DOHH2 (cell line): ENCODE data around the gene DGAT2.

Experiments used
- H3F3A ChIP-seq: fragments of 200-600 bp; sonication (generic), shearing (Covaris generic); 2 replicates; pipeline ENCODE4 v1.6.0; 2016; ENCODE audit warnings: antibody characterized with exemption, mild to moderate bottlenecking; ENCODE audit not compliant: control insufficient read depth, insufficient read depth
- H3K27ac ChIP-seq: fragments of 200-600 bp; sonication (generic); 2 replicates; pipeline ENCODE4 v1.5.1; 2014; ENCODE audit warnings: low read depth, mild to moderate bottlenecking, low read length, moderate library complexity
- H3K27me3 ChIP-seq: fragments of 200-600 bp; sonication (generic); 2 replicates; pipeline ENCODE4 v1.6.1; 2014; ENCODE audit warnings: mild to moderate bottlenecking, low read length, mixed read lengths; ENCODE audit not compliant: control insufficient read depth
- H3K36me3 ChIP-seq: fragments of 200-600 bp; sonication (generic); 2 replicates; pipeline ENCODE4 v1.6.1; 2014; ENCODE audit warnings: mild to moderate bottlenecking, low read length, moderate library complexity, mixed read lengths; ENCODE audit not compliant: control insufficient read depth
- H3K4me1 ChIP-seq: fragments of 200-600 bp; sonication (generic); 2 replicates; pipeline ENCODE4 v1.6.1; 2014; ENCODE audit warnings: mild to moderate bottlenecking, low read length, mixed read lengths; ENCODE audit not compliant: control insufficient read depth
- H3K4me2 ChIP-seq: fragments of 200-600 bp; sonication (generic); 2 replicates; pipeline ENCODE4 v1.6.0; 2014; ENCODE audit warnings: mild to moderate bottlenecking, low read length, moderate library complexity
- H3K4me3 ChIP-seq: fragments of 200-600 bp; sonication (generic); 2 replicates; pipeline ENCODE4 v1.5.1; 2014; ENCODE audit warnings: mild to moderate bottlenecking, low read length, mixed read lengths
- H3K79me2 ChIP-seq: fragments of 200-600 bp; sonication (generic); 2 replicates; pipeline ENCODE4 v1.6.1; 2014; ENCODE audit warnings: mild to moderate bottlenecking, low read length, mixed read lengths; ENCODE audit not compliant: control insufficient read depth
- H3K9me2 ChIP-seq: fragments of 200-600 bp; sonication (generic); replicated peaks from 2 replicates; pipeline ENCODE4 v1.6.1; 2014; ENCODE audit warnings: mild to moderate bottlenecking, low read length, mixed read lengths; ENCODE audit not compliant: control insufficient read depth
- H3K9me3 ChIP-seq: fragments of 200-600 bp; sonication (generic); 2 replicates; pipeline ENCODE4 v1.6.1; 2014; ENCODE audit warnings: antibody characterized with exemption, low read length, mixed read lengths; ENCODE audit not compliant: control insufficient read depth, insufficient read depth
- H4K20me1 ChIP-seq: fragments of 200-600 bp; sonication (generic); 2 replicates; pipeline ENCODE4 v1.6.0; 2014; ENCODE audit warnings: low read depth, mild to moderate bottlenecking, antibody characterized with exemption, low read length, moderate library complexity; ENCODE audit not compliant: control insufficient read depth, insufficient read depth
- EZH2phosphoT487 ChIP-seq: fragments of 200-600 bp; sonication (generic); IDR thresholded peaks from 2 replicates; pipeline ENCODE4 v1.6.1; 2017; ENCODE audit warnings: borderline replicate concordance, mild to moderate bottlenecking, antibody characterized with exemption, low read length, moderate library complexity, mixed read lengths
- TF ChIP-seq, protein P1 (sequence below): fragments of 200-600 bp; sonication (generic); IDR thresholded peaks from one replicate; pipeline ENCODE4 v1.5.1; 2014; ENCODE audit warnings: antibody characterized with exemption, mild to moderate bottlenecking, low read depth, low read length; ENCODE audit not compliant: poor library complexity, severe bottlenecking

Gene DGAT2

DNA sequence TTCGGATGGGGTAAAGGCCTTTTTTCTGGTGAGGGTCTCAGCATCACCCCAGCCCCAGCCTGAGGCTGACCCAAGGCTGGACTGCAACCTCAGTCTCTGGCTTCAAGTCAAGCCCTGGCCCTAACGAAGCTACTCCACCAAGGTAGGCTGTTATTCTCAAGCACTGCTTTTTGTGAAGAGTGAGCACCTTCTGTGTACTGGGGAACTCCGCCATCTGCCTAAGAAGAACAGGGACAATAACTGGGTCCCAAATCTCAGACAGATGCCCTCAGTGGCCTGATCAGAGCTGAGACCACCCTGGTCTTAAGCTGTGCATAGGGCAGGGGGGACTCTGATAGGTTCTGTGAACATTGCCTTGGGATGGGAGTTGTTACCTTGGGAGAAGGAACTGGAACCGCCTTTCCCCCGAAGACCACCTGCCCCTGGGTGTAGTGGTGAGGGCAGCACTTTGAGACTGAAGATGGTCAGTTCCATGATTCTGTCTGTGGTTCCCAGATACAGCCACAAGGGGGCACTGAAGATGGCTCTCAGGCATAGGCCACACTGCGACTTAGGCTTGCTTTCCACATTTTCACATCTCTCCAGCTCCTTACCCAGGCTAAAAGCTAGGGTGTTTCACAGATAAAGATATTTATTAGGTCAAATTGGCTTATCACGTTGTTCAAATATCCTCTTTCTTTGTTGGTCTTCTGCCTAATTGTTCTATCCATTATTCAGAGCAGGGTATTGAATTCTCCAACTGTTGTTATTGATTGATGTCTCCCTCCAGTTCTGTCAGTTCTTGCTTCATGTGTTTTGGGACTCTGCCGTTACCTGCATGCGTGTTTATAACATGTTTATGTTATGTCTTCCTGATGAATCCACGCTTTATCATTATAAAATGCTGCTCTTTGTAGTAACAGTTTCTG lies 34.6 kb downstream of the DGAT2 start:
- no peaks in the 10 kb centered on the region for H4K20me1 ChIP-seq
- H3K9me3 ChIP-seq, result no peaks in the 10 kb centered on the region
- H3K27me3 ChIP-seq, result no peaks in the 10 kb centered on the region
- TF ChIP-seq EZH2phosphoT487, result no peak
- TF ChIP-seq, protein P1, sequence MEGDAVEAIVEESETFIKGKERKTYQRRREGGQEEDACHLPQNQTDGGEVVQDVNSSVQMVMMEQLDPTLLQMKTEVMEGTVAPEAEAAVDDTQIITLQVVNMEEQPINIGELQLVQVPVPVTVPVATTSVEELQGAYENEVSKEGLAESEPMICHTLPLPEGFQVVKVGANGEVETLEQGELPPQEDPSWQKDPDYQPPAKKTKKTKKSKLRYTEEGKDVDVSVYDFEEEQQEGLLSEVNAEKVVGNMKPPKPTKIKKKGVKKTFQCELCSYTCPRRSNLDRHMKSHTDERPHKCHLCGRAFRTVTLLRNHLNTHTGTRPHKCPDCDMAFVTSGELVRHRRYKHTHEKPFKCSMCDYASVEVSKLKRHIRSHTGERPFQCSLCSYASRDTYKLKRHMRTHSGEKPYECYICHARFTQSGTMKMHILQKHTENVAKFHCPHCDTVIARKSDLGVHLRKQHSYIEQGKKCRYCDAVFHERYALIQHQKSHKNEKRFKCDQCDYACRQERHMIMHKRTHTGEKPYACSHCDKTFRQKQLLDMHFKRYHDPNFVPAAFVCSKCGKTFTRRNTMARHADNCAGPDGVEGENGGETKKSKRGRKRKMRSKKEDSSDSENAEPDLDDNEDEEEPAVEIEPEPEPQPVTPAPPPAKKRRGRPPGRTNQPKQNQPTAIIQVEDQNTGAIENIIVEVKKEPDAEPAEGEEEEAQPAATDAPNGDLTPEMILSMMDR, result peak; percentile 97
- no peak overlapping the region for H3K4me3 ChIP-seq
- no peaks in the 10 kb centered on the region for H3K9me2 ChIP-seq
- H3K36me3 ChIP-seq, result no peaks in the 10 kb centered on the region
- H3K4me2 ChIP-seq, result peak overlapping the region; percentile 22
- no peak overlapping the region for H3K27ac ChIP-seq
- H3F3A ChIP-seq, result peaks cover 10% of the 10 kb centered on the region; the same call in 1 of the 2 replicates
- H3K79me2 ChIP-seq, result no peaks in the 10 kb centered on the region
- H3K4me1 ChIP-seq, result peaks cover 36% of the 10 kb centered on the region

DNA sequence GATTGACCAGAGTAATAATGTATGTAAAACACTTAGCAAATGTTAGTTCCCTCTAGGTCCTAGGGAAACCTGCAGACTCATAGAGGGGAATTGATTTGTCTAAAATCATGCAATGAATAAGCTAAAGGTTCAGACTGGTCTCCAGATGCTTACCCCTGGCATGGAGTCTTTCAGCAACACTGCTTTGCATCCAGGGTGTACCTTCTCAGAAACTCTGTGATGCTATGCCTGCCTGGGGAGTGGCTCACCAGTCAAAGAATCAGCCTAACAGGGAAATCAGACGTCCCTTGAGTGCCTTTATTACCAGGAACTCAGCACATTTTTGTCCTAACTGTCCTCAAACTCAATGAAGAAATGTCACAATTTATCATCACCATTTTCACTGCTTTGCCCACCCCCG lies 40.5 kb downstream of the DGAT2 start:
- Histone ChIP-seq H3K4me2 (peak overlapping the region; percentile 55), H4K20me1 (no peaks in the 10 kb centered on the region), H3K9me3 (no peaks in the 10 kb centered on the region), H3K79me2 (peaks cover 24% of the 10 kb centered on the region), H3K27me3 (no peaks in the 10 kb centered on the region), H3K4me1 (peaks cover 74% of the 10 kb centered on the region), H3K4me3 (no peak overlapping the region; the same call in 1 of the 2 replicates), H3K9me2 (no peaks in the 10 kb centered on the region), H3F3A (peaks cover 13% of the 10 kb centered on the region), H3K27ac (peak overlapping the region; percentile 10), H3K36me3 (no peaks in the 10 kb centered on the region)
- TF ChIP-seq, protein P1, result no peak
- no peak for TF ChIP-seq EZH2phosphoT487

DNA sequence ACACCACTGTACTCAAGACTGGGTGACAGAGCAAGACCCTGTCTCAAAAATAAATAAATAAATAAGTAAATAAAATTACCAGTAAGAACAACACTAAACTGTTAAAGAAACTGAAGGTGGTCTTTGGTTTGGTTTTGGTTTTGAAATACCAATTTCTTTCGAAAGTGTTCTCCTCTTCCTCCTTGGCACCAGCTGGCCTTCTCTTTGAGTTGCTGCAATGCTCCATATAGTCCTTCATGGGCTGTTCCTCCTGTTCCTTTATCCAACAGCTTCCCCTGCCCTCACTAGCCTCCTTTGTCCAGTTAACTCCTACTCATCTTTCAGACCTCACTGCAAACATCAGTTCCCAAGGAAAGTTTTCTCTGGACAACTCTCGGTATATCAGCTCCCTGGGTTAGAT lies 41.4 kb downstream of the DGAT2 start:
- H3K4me2 ChIP-seq, result peak overlapping the region; percentile 73
- H3K79me2 ChIP-seq, result peaks cover 29% of the 10 kb centered on the region
- H3K9me3 ChIP-seq, result no peaks in the 10 kb centered on the region
- no peaks in the 10 kb centered on the region for H4K20me1 ChIP-seq
- H3F3A ChIP-seq, result peaks cover 13% of the 10 kb centered on the region
- H3K4me1 ChIP-seq, result peaks cover 77% of the 10 kb centered on the region
- H3K27me3 ChIP-seq, result no peaks in the 10 kb centered on the region
- TF ChIP-seq, protein P1, result no peak
- TF ChIP-seq EZH2phosphoT487, result no peak
- H3K27ac ChIP-seq, result peak overlapping the region; percentile 50
- H3K9me2 ChIP-seq, result no peaks in the 10 kb centered on the region
- H3K4me3 ChIP-seq, result peak overlapping the region; percentile 69
- H3K36me3 ChIP-seq, result no peaks in the 10 kb centered on the region
